Measurements from ENCODE around the gene TRAM2.

The TRAM2 gene

DNA sequence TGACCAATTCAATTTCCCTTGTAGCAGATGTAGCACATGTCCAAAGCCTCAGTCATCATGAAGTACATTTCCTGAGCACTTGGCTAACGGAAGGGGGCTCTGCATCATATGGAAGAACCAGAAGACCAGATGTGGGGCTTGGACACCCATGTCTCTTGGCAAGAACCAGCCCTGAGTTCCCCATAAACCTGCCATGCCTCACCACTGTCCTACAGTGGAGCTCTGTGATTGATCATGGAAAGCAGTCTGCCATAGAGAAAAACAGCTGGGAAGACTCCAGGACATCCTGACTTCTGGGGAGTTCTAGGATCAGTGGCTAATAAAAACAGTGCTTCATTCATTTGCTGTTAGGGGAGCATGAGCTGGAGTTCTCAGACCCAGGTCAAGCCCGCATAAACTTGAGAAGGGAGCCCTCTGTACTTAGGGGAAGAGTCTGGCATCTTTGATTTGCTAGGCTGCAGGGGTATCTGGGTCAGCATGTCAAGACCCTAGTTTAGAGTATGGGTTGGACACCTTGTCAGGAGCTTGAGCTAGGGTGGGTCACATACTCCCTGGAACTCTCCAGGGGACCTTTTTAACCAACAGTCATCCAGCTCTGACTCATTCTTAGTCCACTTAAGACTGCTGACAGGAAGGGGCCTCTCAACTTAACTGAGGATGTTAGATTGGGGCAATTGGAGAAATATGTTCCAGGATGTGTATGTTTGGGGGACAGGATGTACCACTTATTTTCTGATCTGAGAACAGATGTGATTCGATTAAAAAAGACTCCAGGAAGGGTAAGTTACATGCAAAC is 26.3 kb upstream of the TRAM2 start:
- DNase-seq (ENCODE audit: low read depth) = no peak
- no peak for TF ChIP-seq CTCF (IDR thresholded peaks at IDR 0.05; ENCODE audit: low read depth, low read length, missing control alignments)
- H3K4me3 ChIP-seq (ENCODE audit: low read depth, low read length) = no peak overlapping the region

- no peak overlapping the region for H3K4me3 ChIP-seq (ENCODE audit: low read depth, low read length)
- no peak for DNase-seq (ENCODE audit: low read depth)
- no peak for TF ChIP-seq CTCF (IDR thresholded peaks at IDR 0.05; ENCODE audit: low read depth, low read length, missing control alignments)
Measured at GRCh38 chr6:52598824-52599190, 21.9 kb upstream of the TRAM2 start.

GRCh38 chr6:52598123-52598823 is 21.4 kb upstream of the TRAM2 start:
- no peak for DNase-seq (ENCODE audit: low read depth)
- no peak overlapping the region for H3K4me3 ChIP-seq (ENCODE audit: low read depth, low read length)
- peak; percentile 52 for TF ChIP-seq CTCF (IDR thresholded peaks at IDR 0.05; ENCODE audit: low read depth, low read length, missing control alignments)

- TF ChIP-seq CTCF (IDR thresholded peaks at IDR 0.05; ENCODE audit: low read depth, low read length, missing control alignments) = no peak
- no peak for DNase-seq (ENCODE audit: low read depth)
- no peak overlapping the region for H3K4me3 ChIP-seq (ENCODE audit: low read depth, low read length)
Measured at GRCh38 chr6:52597738-52598122, 20.9 kb upstream of the TRAM2 start.

- H3K4me3 ChIP-seq (ENCODE audit: low read depth, low read length) = no peak overlapping the region
- DNase-seq (ENCODE audit: low read depth) = no peak
- no peak for TF ChIP-seq CTCF (IDR thresholded peaks at IDR 0.05; ENCODE audit: low read depth, low read length, missing control alignments)
Measured at GRCh38 chr6:52596371-52597028, 19.6 kb upstream of the TRAM2 start.

- TF ChIP-seq CTCF (IDR thresholded peaks at IDR 0.05; ENCODE audit: low read depth, low read length, missing control alignments) = peak; percentile 22
- DNase-seq (ENCODE audit: low read depth) = no peak
- no peak overlapping the region for H3K4me3 ChIP-seq (ENCODE audit: low read depth, low read length)
Measured at GRCh38 chr6:52595796-52596130, 18.9 kb upstream of the TRAM2 start.
